ENCODE data around the gene CCDC117.

Gene CCDC117

DNA sequence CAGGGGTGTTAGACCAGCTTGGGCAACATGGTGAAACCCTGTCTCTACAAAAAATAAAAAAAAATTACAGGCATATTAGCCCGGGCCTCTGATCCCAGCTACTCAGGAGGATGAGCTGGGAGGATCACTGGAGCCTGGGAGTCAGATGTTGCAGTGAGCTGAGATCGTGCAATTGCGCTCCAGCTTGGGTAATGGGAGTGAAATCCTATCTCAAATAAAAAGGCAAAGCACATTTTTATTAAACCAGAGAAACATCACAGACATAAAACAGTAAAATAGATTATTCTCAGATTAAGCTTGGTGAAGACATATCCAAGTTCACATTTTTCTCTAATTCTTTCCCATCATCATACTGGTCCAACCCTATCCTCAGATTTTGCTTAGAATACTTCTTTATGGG, 57.9 kb downstream of the CCDC117 start:
- no peak for DNase-seq

DNA sequence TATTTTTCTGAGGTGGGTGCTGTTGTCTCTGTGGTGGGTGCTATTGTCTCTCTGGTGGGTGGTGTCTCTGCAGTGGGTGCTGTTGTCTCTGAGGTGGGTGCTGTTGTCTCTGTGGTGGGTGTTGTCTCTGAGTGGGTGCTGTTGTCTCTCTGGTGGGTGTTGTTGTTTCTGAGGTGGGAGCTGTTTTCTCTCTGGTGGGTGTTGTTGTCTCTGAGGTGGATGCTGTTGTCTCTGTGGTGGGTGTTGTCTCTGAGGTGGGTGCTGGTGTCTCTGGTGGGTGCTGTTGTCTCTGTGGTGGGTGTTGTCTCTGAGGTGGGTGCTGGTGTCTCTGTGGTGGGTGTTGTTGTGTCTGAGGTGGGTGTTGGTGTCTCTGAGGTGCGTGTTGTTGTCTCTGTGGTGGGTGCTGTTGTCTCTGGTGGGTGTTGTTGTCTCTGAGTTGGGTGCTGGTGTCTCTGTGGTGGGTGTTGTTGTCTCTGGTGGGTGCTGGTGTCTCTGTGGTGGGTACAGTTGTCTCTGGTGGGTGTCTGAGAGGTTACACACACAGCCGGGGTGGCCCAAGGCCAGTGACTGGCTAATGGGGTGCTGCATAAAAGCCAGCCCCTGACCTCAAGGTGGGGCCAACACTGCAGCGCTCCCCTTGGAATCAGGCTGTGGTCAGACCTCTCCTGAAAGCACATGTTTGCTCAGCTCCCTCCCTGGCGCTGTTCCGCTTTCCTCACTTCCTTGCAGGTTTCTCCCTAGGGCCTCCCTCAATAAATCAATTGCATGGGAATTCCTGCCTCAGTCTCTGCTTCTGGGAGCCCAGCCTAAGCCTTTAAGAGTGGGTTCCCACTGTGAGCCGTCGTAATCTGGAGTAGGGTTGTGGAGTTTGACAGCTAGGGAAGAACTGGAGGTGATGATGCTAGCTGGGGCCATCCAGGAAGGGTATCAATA, 58.9 kb downstream of the CCDC117 start:
- no peak for DNase-seq

DNA sequence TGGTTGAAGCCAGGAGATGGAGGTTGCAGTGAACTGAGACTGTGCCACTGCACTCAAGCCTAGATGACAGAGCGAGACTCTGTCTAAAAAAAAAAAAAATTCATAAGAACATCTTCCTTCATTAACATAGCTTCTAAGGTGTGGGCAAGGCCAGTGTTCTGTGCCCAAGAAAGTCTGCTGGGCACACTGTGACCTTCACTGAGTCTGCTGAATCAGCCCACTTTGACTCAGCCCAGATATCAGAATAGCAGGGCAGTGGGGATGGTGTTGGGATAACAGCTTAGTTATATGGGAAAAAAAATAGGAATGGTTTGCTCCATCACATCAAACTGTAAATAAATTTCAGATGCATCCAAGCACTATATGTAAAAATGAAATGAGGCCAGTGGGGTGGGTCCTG, 60.2 kb downstream of the CCDC117 start:
- no peak for DNase-seq

DNA sequence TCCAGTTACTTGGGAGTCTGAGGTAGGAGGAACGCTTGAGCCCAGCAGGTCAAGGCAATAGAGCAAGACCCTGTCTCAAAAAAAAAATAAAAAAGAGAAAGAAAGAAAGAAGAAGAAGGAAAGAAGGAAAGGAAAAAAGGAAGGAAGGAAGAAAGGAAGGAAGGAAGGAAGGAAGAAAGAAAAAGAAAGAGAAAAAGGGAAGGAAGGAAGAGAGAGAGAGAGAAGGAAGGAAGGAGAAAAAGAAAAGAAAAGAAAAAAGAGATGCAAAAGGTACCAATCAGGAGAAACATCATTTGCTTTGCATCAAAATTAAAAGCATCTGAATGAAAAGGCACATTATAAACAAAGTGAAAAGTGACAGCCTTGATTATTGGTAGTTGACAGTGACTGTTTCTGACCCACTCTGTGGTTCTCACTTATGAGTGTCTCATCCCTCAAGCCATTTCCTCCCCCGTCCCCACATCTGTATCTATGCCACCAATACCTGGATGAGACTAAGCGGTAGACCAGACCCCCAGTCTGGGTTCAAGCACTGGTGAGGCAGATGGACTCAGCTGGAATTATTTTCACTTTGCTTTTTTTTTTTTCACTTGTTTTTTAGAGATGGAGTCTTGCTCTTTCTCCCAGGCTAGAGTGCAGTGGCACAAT, 60.9 kb downstream of the CCDC117 start:
- peak in 1 of 5 experiments; percentile 39 for DNase-seq

DNA sequence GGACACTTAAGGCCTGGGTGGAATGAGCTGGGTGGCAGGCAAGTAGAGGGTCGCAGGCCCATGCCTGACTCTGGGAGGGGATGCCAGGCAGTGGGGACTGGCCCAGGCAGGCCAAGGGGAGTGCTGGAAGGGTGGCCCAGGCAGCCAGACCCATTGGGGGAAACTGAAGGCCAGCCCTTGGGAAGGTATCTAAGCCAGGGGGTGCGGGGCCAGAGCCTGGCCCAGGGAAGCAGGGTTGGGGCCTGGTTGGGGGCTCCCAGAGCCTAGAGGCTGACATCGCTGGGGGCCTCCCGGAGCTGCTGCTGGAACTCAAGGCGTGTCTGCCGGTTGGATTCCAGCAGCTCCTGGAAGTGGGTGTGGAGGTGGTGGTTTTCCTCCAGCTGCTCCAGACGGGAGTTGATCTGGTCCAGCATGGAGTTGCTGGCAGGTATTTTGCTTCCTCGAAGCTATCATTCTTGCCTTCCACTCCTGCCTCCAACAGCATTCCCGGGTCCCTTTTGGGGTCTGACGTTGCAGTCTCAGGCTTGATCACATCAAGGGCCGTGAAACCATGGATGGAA, 63.2 kb downstream of the CCDC117 start:
- no peak for DNase-seq

DNA sequence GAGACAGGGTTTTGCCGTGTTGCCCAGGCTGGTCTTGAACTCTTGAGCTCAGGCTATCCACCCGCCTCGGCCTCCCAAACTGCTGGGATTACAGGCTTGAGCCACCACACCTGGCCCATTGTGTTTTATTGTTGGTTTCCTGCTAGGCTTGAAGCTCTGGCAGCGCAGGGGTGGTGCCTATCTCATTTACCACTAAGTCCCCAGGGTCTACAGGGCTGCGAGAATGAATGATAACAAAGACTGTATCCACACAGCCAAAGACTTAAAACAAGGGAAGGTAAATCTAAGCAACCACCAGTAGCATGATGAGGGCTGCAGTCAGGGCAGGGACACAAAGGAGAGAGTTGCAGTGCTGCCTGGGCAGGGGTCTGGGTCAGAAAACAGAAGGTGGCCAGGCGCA, 65.1 kb downstream of the CCDC117 start:
- no peak for DNase-seq

Data from T-helper 2 cell (primary cell).